SK-N-MC (cell line): ENCODE measurements around the gene KPNA5.

Experiments used
- EZH2 ChIP-seq: fragments of 200-600 bp; sonication (generic); IDR thresholded peaks from one replicate; pipeline ENCODE4 v1.6.1; 2017; ENCODE audit warnings: antibody characterized with exemption
- FOXP2 ChIP-seq: optimal IDR thresholded peaks from 2 replicates; pipeline ENCODE3; 2011; ENCODE audit warnings: mild to moderate bottlenecking, moderate library complexity; ENCODE audit not compliant: insufficient read depth; ENCODE audit errors: extremely low read length, control extremely low read depth
- POLR2AphosphoS5 ChIP-seq: IDR thresholded peaks from 2 replicates; pipeline ENCODE4 v1.6.1; 2012; ENCODE audit warnings: mild to moderate bottlenecking, low read depth, low read length, borderline replicate concordance

DNA sequence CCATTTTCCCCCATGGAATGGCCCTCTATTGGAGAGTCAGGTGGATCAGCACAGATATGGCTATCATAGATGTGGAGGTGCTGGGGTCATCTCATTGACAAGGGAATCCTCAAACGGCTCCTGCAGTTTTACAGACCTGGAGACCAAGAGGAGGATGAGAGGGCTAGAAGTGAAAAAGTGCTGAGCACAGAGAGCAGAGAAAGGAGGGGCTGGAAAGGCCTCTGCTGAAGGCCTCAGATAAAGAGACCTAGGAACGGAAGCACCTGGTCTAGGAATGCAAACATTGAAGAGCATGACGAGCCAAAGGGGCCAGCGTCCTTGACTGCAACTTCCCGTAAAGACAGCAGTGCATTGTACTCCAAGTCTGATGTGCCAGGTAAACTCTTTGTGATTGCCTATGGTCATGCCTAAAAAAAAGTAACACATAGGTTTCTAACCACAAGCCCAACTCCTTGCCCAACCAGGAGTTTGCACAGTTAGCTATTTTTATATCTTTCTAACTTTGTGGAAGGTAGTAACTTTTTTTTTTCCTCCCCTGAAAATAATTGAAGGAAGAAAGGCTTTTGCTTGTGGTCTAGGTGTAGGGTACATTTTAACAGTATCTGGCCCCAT is 49.5 kb upstream of the KPNA5 start:
- no peak for TF ChIP-seq FOXP2
- TF ChIP-seq POLR2AphosphoS5, result no peak
- no peak for TF ChIP-seq EZH2
